SH-SY5Y (cell line): ENCODE data around the gene QRFP.

Experiments used
- GATA2 ChIP-seq: IDR thresholded peaks from 2 replicates; pipeline ENCODE4 v1.6.1; 2011; ENCODE audit warnings: mild to moderate bottlenecking, low read depth, low read length
- GATA3 ChIP-seq: IDR thresholded peaks from 2 replicates; pipeline ENCODE4 v1.6.1; 2011; ENCODE audit warnings: low read depth, mild to moderate bottlenecking, low read length, moderate library complexity

Gene QRFP

DNA sequence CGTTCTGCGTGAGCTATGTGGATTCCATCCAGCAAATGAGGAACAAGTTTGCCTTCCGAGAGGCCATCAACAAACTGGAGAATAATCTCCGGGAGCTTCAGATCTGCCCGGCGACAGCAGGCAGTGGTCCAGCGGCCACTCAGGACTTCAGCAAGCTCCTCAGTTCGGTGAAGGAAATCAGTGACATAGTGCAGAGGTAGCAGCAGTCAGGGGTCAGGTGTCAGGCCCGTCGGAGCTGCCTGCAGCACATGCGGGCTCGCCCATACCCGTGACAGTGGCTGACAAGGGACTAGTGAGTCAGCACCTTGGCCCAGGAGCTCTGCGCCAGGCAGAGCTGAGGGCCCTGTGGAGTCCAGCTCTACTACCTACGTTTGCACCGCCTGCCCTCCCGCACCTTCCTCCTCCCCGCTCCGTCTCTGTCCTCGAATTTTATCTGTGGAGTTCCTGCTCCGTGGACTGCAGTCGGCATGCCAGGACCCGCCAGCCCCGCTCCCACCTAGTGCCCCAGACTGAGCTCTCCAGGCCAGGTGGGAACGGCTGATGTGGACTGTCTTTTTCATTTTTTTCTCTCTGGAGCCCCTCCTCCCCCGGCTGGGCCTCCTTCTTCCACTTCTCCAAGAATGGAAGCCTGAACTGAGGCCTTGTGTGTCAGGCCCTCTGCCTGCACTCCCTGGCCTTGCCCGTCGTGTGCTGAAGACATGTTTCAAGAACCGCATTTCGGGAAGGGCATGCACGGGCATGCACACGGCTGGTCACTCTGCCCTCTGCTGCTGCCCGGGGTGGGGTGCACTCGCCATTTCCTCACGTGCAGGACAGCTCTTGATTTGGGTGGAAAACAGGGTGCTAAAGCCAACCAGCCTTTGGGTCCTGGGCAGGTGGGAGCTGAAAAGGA, 10.9 kb downstream of the QRFP start:
- no peak for TF ChIP-seq GATA3
- TF ChIP-seq GATA2 = no peak

GRCh38 chr9:130884542-130885483, 11.8 kb downstream of the QRFP start:
- no peak for TF ChIP-seq GATA2
- TF ChIP-seq GATA3 = no peak

DNA sequence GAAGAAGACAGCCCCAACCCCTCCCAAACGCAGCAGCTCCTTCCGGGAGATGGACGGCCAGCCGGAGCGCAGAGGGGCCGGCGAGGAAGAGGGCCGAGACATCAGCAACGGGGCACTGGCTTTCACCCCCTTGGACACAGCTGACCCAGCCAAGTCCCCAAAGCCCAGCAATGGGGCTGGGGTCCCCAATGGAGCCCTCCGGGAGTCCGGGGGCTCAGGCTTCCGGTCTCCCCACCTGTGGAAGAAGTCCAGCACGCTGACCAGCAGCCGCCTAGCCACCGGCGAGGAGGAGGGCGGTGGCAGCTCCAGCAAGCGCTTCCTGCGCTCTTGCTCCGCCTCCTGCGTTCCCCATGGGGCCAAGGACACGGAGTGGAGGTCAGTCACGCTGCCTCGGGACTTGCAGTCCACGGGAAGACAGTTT, 12.5 kb downstream of the QRFP start:
- TF ChIP-seq GATA2 (no peak), GATA3 (no peak)

DNA sequence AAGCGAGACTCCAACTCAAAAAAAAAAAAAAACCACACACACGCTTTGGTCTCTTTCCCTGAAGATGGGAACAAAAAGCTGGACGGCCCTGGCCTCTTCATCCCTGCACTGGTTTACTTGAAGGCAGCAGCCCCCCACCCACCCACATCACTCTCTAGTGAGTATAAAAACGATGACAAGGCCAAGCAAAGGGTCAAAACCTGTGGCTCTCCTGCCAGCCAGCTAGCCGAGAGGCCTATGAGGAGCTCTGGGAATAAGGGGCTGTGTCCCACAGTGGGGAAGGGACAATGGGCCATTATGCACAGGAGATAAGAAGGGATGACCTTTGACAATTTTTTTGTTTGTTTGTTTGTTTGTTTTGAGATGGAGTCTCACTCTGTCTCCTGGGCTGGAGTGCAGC, 13.1 kb downstream of the QRFP start:
- no peak for TF ChIP-seq GATA3
- no peak for TF ChIP-seq GATA2

GRCh38 chr9:130882696-130883225, 13.9 kb downstream of the QRFP start:
- TF ChIP-seq GATA3 (no peak), GATA2 (no peak)

GRCh38 chr9:130881516-130881915, 15.1 kb downstream of the QRFP start:
- TF ChIP-seq GATA3 (no peak), GATA2 (no peak)

DNA sequence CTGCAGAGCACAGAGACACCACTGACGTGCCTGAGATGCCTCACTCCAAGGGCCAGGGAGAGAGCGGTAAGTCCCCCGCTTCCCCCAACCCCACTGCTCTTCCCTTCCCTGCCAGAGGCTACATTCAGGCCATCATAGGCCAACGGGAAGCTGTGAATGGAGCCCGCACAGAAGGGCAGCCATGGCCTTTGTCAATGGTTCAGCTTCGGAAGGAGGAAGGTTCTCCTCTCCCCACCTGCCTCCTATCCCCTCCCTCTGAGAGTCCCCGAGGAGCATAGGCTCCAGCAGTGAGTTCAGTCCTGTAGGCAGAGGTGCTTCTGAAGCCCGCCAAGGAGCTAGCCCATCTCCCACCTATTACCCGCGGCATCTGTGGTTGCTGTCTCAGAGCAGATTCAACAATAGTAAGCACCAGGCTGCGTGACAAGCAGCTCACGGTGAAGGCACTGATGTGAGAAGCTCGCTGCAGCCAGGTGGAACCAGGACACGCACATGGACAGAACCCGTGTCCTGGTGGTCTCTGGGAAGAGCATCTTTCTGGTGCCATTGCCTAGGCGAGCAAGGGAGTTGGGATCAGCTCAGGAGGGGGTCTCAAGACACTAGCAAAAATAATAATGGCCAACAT, 15.9 kb downstream of the QRFP start:
- TF ChIP-seq GATA3 (no peak), GATA2 (no peak)

DNA sequence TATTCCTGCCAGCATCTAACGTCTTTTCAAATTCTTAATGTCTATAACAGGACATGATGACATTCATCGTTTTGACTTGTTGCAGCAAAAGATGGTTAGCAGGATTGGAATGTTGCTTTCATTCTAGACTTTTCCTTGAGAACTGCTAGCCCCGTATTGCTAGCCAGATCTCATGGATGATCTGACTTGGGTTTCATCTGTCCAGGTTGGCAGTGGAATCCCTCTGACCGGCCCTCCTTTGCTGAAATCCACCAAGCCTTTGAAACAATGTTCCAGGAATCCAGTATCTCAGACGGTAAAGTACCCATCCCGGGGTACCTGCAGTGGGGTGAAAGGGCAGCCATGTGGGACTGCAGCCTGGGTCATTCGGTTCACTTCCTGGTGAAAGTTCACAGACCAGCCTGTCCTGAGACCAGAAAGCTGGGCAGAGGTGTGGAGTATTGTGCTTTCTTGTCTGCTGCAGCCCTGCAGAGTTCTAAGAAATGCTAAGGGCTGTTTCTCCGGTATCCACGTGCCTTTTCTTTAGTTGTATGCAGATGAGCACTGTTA, 16.7 kb downstream of the QRFP start:
- no peak for TF ChIP-seq GATA2
- TF ChIP-seq GATA3 = no peak

DNA sequence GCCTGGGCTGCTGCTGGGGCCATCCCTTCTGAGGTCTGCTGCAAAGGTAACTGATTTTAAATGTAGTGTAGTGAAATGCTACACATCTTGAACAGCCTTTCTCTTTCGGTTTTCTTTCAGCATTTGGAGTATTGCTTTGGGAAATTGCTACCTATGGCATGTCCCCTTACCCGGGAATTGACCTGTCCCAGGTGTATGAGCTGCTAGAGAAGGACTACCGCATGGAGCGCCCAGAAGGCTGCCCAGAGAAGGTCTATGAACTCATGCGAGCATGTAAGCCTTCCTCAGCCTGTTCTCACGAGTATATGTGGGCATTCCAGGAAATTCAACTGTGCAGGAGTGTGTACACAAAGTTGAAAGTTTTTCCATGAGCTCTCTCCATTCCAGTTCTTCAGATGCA, 18.3 kb downstream of the QRFP start:
- TF ChIP-seq GATA3 (no peak), GATA2 (no peak)

- TF ChIP-seq GATA2 (no peak), GATA3 (no peak)
Measured at GRCh38 chr9:130877300-130877699, 19.3 kb downstream of the QRFP start.

GRCh38 chr9:130874783-130875182, 21.8 kb downstream of the QRFP start:
- TF ChIP-seq GATA3 = no peak
- no peak for TF ChIP-seq GATA2

DNA sequence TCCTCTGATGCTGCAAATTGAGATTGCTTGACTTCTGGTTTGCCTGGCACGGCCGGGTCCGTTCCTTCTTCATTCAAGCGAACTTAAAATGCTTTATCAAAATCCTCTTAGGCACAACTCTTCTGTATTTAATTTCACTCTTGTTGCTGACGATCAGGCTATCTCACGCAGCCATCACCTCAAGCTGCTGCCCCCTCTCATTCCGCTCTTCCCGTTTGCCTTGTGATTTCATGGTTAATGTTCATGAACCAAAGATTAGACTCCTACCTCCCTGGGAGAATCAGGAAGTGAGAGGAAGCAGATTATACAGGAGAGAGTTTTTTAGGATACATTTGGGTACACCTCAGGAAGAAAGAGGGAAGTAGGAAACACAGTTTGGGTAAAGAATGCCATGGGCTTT, 22.6 kb downstream of the QRFP start:
- TF ChIP-seq GATA3 (no peak), GATA2 (no peak)

DNA sequence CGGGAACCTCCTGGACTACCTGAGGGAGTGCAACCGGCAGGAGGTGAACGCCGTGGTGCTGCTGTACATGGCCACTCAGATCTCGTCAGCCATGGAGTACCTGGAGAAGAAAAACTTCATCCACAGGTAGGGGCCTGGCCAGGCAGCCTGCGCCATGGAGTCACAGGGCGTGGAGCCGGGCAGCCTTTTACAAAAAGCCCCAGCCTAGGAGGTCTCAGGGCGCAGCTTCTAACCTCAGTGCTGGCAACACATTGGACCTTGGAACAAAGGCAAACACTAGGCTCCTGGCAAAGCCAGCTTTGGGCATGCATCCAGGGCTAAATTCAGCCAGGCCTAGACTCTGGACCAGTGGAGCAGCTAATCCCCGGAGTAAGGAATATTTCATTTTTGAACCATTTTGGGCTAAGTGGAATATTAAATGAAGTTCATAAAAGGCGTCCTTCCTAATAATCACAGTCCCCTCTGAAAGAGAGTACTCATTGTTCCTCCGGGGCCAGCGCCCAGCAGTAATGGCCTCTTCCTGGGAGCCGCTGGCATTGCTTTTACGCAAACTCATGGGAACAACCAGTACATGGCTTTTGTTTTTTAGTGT, 23.6 kb downstream of the QRFP start:
- TF ChIP-seq GATA3 (no peak), GATA2 (no peak)
